ENCODE results near the gene KIAA1671. TPM values are rescaled to one million over a fixed set of nuclear protein-coding genes. Genes with fewer than 3 reads are reported as not detected.

The KIAA1671 gene
- total and polyA plus RNA-seq, 2 of the 4 experiments (the other 2 are of a cell fraction) = 0.02 TPM; not detected in 1

GRCh38 chr22:25199731-25200520, 247.4 kb downstream of the KIAA1671 start, which contains the start of gene CRYBB3:
Gene CRYBB3 (plus strand): TSS chr22:25199858. CDS start chr22:25201397, 1,539 bp downstream.
- no peak for DNase-seq
- no peak within 1 kb of the TSS for H4K91ac ChIP-seq (ENCODE audit: insufficient read depth, low read depth, low read length)
- H3K4me2 ChIP-seq (ENCODE audit: low read depth, low read length) = no peak within 1 kb of the TSS
- dilution Hi-C loops (cut with HindIII; ENCODE audit: low sequenced_read_pairs, unreplicated experiment) (no loop called here), intact Hi-C loops (cut with micrococcal nuclease) (loop anchor here (5.0 kb wide), 2 partner anchors 247 to 1132 kb away; no protein-coding TSS in a partner anchor), in situ Hi-C loops (cut with MboI; ENCODE audit: low sequenced_read_pairs) (no loop called here)
- H3K9me3 ChIP-seq (ENCODE audit: control insufficient read depth, insufficient read depth, low read length) = no peaks in the 10 kb centered on the region
- H2BK20ac ChIP-seq (ENCODE audit: low read depth, low read length) = no peak within 1 kb of the TSS
- no peaks in the 10 kb centered on the region for H3K4me1 ChIP-seq (ENCODE audit: control insufficient read depth, insufficient read depth, low read length)
- no peak within 1 kb of the TSS for H4K8ac ChIP-seq (ENCODE audit: low read depth in 2 of 2, low read length in 2 of 2)
- no peak within 1 kb of the TSS for H2BK120ac ChIP-seq (ENCODE audit: low read depth, low read length)
- CTCF ChIA-PET = interaction anchor here (0.5 kb wide), 1 partner anchor 250 kb away, joined by 4 read pairs; no protein-coding TSS in a partner anchor
- H4K5ac ChIP-seq (ENCODE audit: low read depth, low read length) = no peak within 1 kb of the TSS
- no peaks in the 10 kb centered on the region for H3K27me3 ChIP-seq (ENCODE audit: control insufficient read depth, insufficient read depth, low read length)
- no peak within 1 kb of the TSS for H2BK15ac ChIP-seq (ENCODE audit: low read depth, low read length)
- no peaks in the 10 kb centered on the region for H3K79me1 ChIP-seq (ENCODE audit: low read depth in 1 of 2, low read length in 2 of 2)
- no peak within 1 kb of the TSS for H3K56ac ChIP-seq (ENCODE audit: extremely low read depth, insufficient read depth, low read length)
- H3K27ac ChIP-seq (ENCODE audit: insufficient read depth, low read length) = no peak within 1 kb of the TSS
- no peak within 1 kb of the TSS for H3K18ac ChIP-seq (ENCODE audit: low read depth, low read length)
- H3K4me3 ChIP-seq (ENCODE audit: insufficient read depth, low read depth, low read length) = no peak within 1 kb of the TSS
- peak within 1 kb of the TSS; percentile 32 for H2AFZ ChIP-seq (replicated peaks; ENCODE audit: low read length, poor library complexity)
- H4K20me1 ChIP-seq (ENCODE audit: insufficient read depth, low read length) = no peaks in the 10 kb centered on the region
- POLR2A ChIA-PET (ENCODE audit: unreplicated experiment) = no interaction called here
- H2AK5ac ChIP-seq (ENCODE audit: low read depth, low read length) = no peak within 1 kb of the TSS
- 69% methylated on average over 6 of the region's 17 CpGs; no CpG with 5 or more reads in 1 of the 2 experiments for WGBS, 2 experiments (ENCODE audit: extremely low coverage in 2 of 2, insufficient read length in 1 of 2)
- no peak within 1 kb of the TSS for H2BK5ac ChIP-seq (ENCODE audit: low read depth, low read length, poor library complexity, severe bottlenecking)
- no TSS peak for BruUV-seq (replicated peaks)
- H3K9me1 ChIP-seq (ENCODE audit: insufficient read depth, low read length) = no peaks in the 10 kb centered on the region
- H3K14ac ChIP-seq (replicated peaks; ENCODE audit: low read depth, low read length) = no peak within 1 kb of the TSS
- H3K4ac ChIP-seq (ENCODE audit: low read depth, low read length) = no peak within 1 kb of the TSS
- no peak within 1 kb of the TSS for H2AK9ac ChIP-seq (replicated peaks; ENCODE audit: low read depth, low read length, poor library complexity)
- no peak for ATAC-seq (ENCODE audit: low read depth)
- H3K36me3 ChIP-seq (ENCODE audit: control insufficient read depth, insufficient read depth, low read length) = no peaks in the 10 kb centered on the region
- H3K9ac ChIP-seq (ENCODE audit: low read depth, low read length) = no peak within 1 kb of the TSS
- TF ChIP-seq CEBPB (IDR thresholded peaks at IDR 0.05; ENCODE audit: low read depth, low read length) (no peak), BHLHE40 (IDR thresholded peaks at IDR 0.05; ENCODE audit: low read depth, low read length) (no peak), MAZ (IDR thresholded peaks at IDR 0.05; ENCODE audit: borderline replicate concordance, low read depth, low read length) (no peak), FOS (IDR thresholded peaks at IDR 0.05; ENCODE audit: low read depth, low read length) (no peak), NFE2L2 (IDR thresholded peaks at IDR 0.05; ENCODE audit: low read depth, low read length) (no peak), RAD21 (IDR thresholded peaks at IDR 0.05; ENCODE audit: low read length) (no peak), MAFK (IDR thresholded peaks at IDR 0.05; ENCODE audit: low read depth, low read length) (no peak), USF2 (IDR thresholded peaks at IDR 0.05; ENCODE audit: low read depth, low read length) (no peak)
- no peak within 1 kb of the TSS for H3K23ac ChIP-seq (ENCODE audit: low read depth, low read length)
